Trophoblast cell (in vitro differentiated cells and primary cell): ENCODE results near the gene RIN3.
"Not testable (repeated sequence)": the region's sequence is repeated elsewhere in the genome, so short reads cannot be mapped to it uniquely, and the experiment has no call there.

Source experiments
- DNase-seq, 2 donors: peaks; one replicate each; pipeline ENCODE4 v3.0.0-alpha.2; 2016
- H2AFZ ChIP-seq: 2 replicates; pipeline ENCODE4 v1.6.1; 2013; ENCODE audit warnings: low read length, moderate library complexity, mild to moderate bottlenecking; ENCODE audit not compliant: insufficient read depth, poor library complexity
- H2AK5ac ChIP-seq: 2 replicates; pipeline ENCODE4 v1.6.1; 2013; ENCODE audit warnings: mild to moderate bottlenecking, low read length
- H2BK120ac ChIP-seq: 2 replicates; pipeline ENCODE4 v1.6.1; 2013; ENCODE audit warnings: low read length, mild to moderate bottlenecking, moderate library complexity; ENCODE audit not compliant: insufficient read depth, poor library complexity
- H2BK12ac ChIP-seq: 2 replicates; pipeline ENCODE4 v1.6.1; 2013; ENCODE audit warnings: mild to moderate bottlenecking, low read length, moderate library complexity
- H2BK5ac ChIP-seq: 2 replicates; pipeline ENCODE4 v1.6.1; 2013; ENCODE audit warnings: low read length, low read depth, moderate library complexity, mild to moderate bottlenecking; ENCODE audit not compliant: poor library complexity
- H3K14ac ChIP-seq: 2 replicates; pipeline ENCODE4 v1.6.1; 2013; ENCODE audit warnings: mild to moderate bottlenecking, low read length
- H3K18ac ChIP-seq: 2 replicates; pipeline ENCODE4 v1.6.1; 2013; ENCODE audit warnings: mild to moderate bottlenecking, low read length
- H3K23ac ChIP-seq: 2 replicates; pipeline ENCODE4 v1.6.1; 2013; ENCODE audit warnings: low read length
- H3K27ac ChIP-seq: 2 replicates; pipeline ENCODE4 v1.5.1; 2013; ENCODE audit warnings: low read depth, mild to moderate bottlenecking, inconsistent platforms, low read length, moderate library complexity
- H3K27me3 ChIP-seq: 2 replicates; pipeline ENCODE4 v1.6.1; 2013; ENCODE audit warnings: inconsistent platforms, mild to moderate bottlenecking, low read length, moderate library complexity; ENCODE audit not compliant: insufficient read depth
- H3K36me3 ChIP-seq, 2 experiments: 1 replicate in 1 of 2; 2 replicates in 1 of 2; pipeline ENCODE4 v1.6.1; 2013; ENCODE audit warnings: low read length in 2 of 2, mild to moderate bottlenecking in 2 of 2, moderate library complexity in 1 of 2; ENCODE audit not compliant: insufficient read depth in 2 of 2, control insufficient read depth in 1 of 2
- H3K4ac ChIP-seq: 2 replicates; pipeline ENCODE4 v1.6.1; 2013; ENCODE audit warnings: low read depth, mild to moderate bottlenecking, low read length, moderate library complexity
- H3K4me1 ChIP-seq, 2 experiments: 1 replicate in 1 of 2; 2 replicates in 1 of 2; pipeline ENCODE4 v1.6.1; 2013; ENCODE audit warnings: low read length in 2 of 2, mild to moderate bottlenecking in 2 of 2, moderate library complexity in 1 of 2; ENCODE audit not compliant: insufficient read depth in 2 of 2, control insufficient read depth in 1 of 2
- H3K4me2 ChIP-seq: 2 replicates; pipeline ENCODE4 v1.6.1; 2013; ENCODE audit warnings: inconsistent platforms, mild to moderate bottlenecking, low read length, moderate library complexity
- H3K4me3 ChIP-seq: 2 replicates; pipeline ENCODE4 v1.5.1; 2013; ENCODE audit warnings: mild to moderate bottlenecking, low read depth, low read length, inconsistent platforms
- H3K79me1 ChIP-seq: one replicate; pipeline ENCODE4 v1.6.1; 2013; ENCODE audit warnings: low read length
- H3K79me2 ChIP-seq: 2 replicates; pipeline ENCODE4 v1.6.1; 2013; ENCODE audit warnings: low read length, mild to moderate bottlenecking; ENCODE audit not compliant: control insufficient read depth, insufficient read depth, poor library complexity
- H3K9ac ChIP-seq: 2 replicates; pipeline ENCODE4 v1.6.1; 2013; ENCODE audit warnings: mild to moderate bottlenecking, low read length
- H3K9me3 ChIP-seq: 2 replicates; pipeline ENCODE4 v1.6.1; 2013; ENCODE audit warnings: low read depth, mild to moderate bottlenecking, control low read depth, inconsistent platforms, low read length; ENCODE audit not compliant: insufficient read depth
- H4K12ac ChIP-seq: 2 replicates; pipeline ENCODE4 v1.6.1; 2013; ENCODE audit warnings: low read depth, mild to moderate bottlenecking, low read length, moderate library complexity
- H4K8ac ChIP-seq: 2 replicates; pipeline ENCODE4 v1.6.1; 2013; ENCODE audit warnings: low read depth, mild to moderate bottlenecking, low read length, moderate library complexity
- H4K91ac ChIP-seq: one replicate; pipeline ENCODE4 v1.6.1; 2013; ENCODE audit warnings: low read depth, mild to moderate bottlenecking, low read length, moderate library complexity
- whole genome bisulfite sequencing: extraction: QIAGEN DNeasy Blood & Tissue Kit; methylation state at CpG from one replicate; pipeline ENCODE4 v1.1.7; 2013; ENCODE audit warnings: missing lambda C conversion rate; ENCODE audit not compliant: insufficient read length, insufficient coverage; ENCODE audit errors: extremely low coverage; 5-methylcytosine and 5-hydroxymethylcytosine counted together

The RIN3 gene

GRCh38 chr14:92710001-92710341 lies 196.4 kb downstream of the RIN3 start:
- Histone ChIP-seq H3K36me3 (peaks cover 51 to 63% of the 10 kb centered on the region in 2 experiments), H3K4me1 (peaks cover 6 to 7% of the 10 kb centered on the region in 2 experiments), H3K79me2 (peaks cover 3% of the 10 kb centered on the region), H3K9me3 (no peaks in the 10 kb centered on the region), H3K4ac (no peak overlapping the region), H2AFZ (no peak overlapping the region), H3K14ac (no peak overlapping the region), H3K4me3 (no peak overlapping the region), H3K27me3 (no peaks in the 10 kb centered on the region), H3K18ac (no peak overlapping the region), H2BK12ac (no peak overlapping the region), H4K91ac (peak overlapping the region; percentile 89), H3K4me2 (no peak overlapping the region), H3K9ac (no peak overlapping the region), H3K79me1 (peaks cover 4% of the 10 kb centered on the region), H2AK5ac (no peak overlapping the region), H2BK120ac (no peak overlapping the region), H4K12ac (no peak overlapping the region), H2BK5ac (no peak overlapping the region), H4K8ac (no peak overlapping the region), H3K23ac (no peak overlapping the region), H3K27ac (no peak overlapping the region)
- WGBS, result no CpG with 5 or more reads among the region's 5 CpGs
- DNase-seq, result no peak

GRCh38 chr14:92711976-92712653 lies 198.5 kb downstream of the RIN3 start:
- Histone ChIP-seq H3K36me3 (peaks cover 42 to 54% of the 10 kb centered on the region in 2 experiments), H3K18ac (no peak overlapping the region), H3K14ac (no peak overlapping the region), H3K9ac (no peak overlapping the region), H3K4me2 (no peak overlapping the region), H2BK12ac (no peak overlapping the region), H3K23ac (no peak overlapping the region), H3K4me1 (peaks cover 6 to 7% of the 10 kb centered on the region in 2 experiments), H4K91ac (no peak overlapping the region), H3K4me3 (no peak overlapping the region), H2BK120ac (no peak overlapping the region), H3K9me3 (no peaks in the 10 kb centered on the region), H3K27me3 (no peaks in the 10 kb centered on the region), H3K27ac (no peak overlapping the region), H2BK5ac (no peak overlapping the region), H4K12ac (no peak overlapping the region), H4K8ac (no peak overlapping the region), H3K4ac (no peak overlapping the region), H2AFZ (no peak overlapping the region), H2AK5ac (no peak overlapping the region), H3K79me1 (peaks cover 4% of the 10 kb centered on the region), H3K79me2 (peaks cover 3% of the 10 kb centered on the region)
- no peak for DNase-seq
- no CpG with 5 or more reads among the region's 7 CpGs for WGBS

- Histone ChIP-seq H2AFZ (no peak overlapping the region), H3K27me3 (no peaks in the 10 kb centered on the region), H3K9me3 (no peaks in the 10 kb centered on the region), H3K27ac (no peak overlapping the region), H3K79me2 (peaks cover 3% of the 10 kb centered on the region), H3K4ac (no peak overlapping the region), H2BK12ac (no peak overlapping the region), H3K18ac (no peak overlapping the region), H4K91ac (no peak overlapping the region), H2BK120ac (no peak overlapping the region), H2AK5ac (no peak overlapping the region), H3K9ac (no peak overlapping the region), H3K4me3 (no peak overlapping the region), H2BK5ac (no peak overlapping the region), H4K8ac (no peak overlapping the region), H3K4me1 (peaks cover 6 to 7% of the 10 kb centered on the region in 2 experiments), H4K12ac (no peak overlapping the region), H3K79me1 (peaks cover 4% of the 10 kb centered on the region), H3K23ac (no peak overlapping the region), H3K4me2 (no peak overlapping the region), H3K14ac (no peak overlapping the region), H3K36me3 (peaks cover 40 to 53% of the 10 kb centered on the region in 2 experiments)
- DNase-seq, result no peak
- no CpG with 5 or more reads among the region's 8 CpGs for WGBS
Observed at GRCh38 chr14:92712654-92713051, 199.1 kb downstream of the RIN3 start.

DNA sequence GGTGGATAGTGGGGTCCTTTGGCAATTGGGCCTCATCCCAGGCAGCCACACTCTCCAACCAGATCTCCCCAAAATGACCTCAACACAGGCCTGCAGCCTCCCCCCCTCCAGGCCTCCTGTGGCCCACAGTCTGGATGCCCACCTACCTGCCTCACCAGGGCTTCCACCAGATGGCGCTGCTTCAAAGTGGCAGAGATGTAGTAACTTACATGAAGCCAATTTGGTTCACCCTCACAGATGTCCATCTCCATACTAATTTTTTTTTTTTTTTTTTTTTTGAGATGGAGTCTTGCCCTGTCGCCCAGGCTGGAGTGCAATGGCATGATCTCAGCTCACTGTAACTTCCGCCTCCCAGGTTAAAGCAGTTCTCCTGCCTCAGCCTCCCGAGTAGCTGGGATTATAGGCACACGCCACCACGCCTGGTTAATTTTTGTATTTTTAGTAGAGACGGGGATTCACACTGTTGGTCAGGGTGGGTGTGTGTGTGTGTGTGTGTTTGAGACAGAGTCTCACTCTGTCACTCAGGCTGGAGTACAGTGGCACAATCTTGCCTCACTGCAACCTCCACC lies 201.2 kb downstream of the RIN3 start:
- not testable (repeated sequence) for H2BK5ac ChIP-seq, H2BK12ac ChIP-seq

More for the DNA sequence above, 201.2 kb downstream of the RIN3 start:
- H4K8ac ChIP-seq, H3K79me2 ChIP-seq, H3K18ac ChIP-seq, H3K4me3 ChIP-seq, H4K12ac ChIP-seq, H3K4me1 ChIP-seq, H3K4ac ChIP-seq, H3K9ac ChIP-seq, H2BK120ac ChIP-seq, H4K91ac ChIP-seq, H3K4me2 ChIP-seq, H2AFZ ChIP-seq, H2AK5ac ChIP-seq, H3K79me1 ChIP-seq, H3K23ac ChIP-seq, H3K27ac ChIP-seq, H3K27me3 ChIP-seq, H3K14ac ChIP-seq, H3K9me3 ChIP-seq: not testable (repeated sequence)
- DNase-seq, result peak; percentile 79 to 85
- peaks cover 34 to 47% of the 10 kb centered on the region in 2 experiments for H3K36me3 ChIP-seq
- no CpG with 5 or more reads among the region's 7 CpGs for WGBS
